Subcutaneous abdominal adipose tissue (tissue), 5 donors: Measurements from ENCODE around the gene CDH20.
A peak's percentile ranks its signal among the peaks of the same experiment; 100 is the strongest.

Experiments
- H3K27ac ChIP-seq: one replicate; pipeline ENCODE4 v1.7.0; 2013; ENCODE audit warnings: low read depth, mild to moderate bottlenecking, inconsistent platforms, low read length, moderate library complexity
- H3K27me3 ChIP-seq, 5 donors: one replicate each; pipeline ENCODE4 v1.7.0; 2013; ENCODE audit warnings: low read length in 5 of 5, inconsistent platforms in 1 of 5; ENCODE audit not compliant: control insufficient read depth in 5 of 5, insufficient read depth in 4 of 5
- H3K36me3 ChIP-seq, 5 donors: one replicate each; pipeline ENCODE4 v1.7.0; 2013; ENCODE audit warnings: low read length in 5 of 5; ENCODE audit not compliant: control insufficient read depth in 5 of 5, insufficient read depth in 5 of 5
- H3K4me1 ChIP-seq, 5 donors: one replicate each; pipeline ENCODE4 v1.7.0; 2013; ENCODE audit warnings: low read length in 5 of 5, mild to moderate bottlenecking in 3 of 5, moderate library complexity in 1 of 5; ENCODE audit not compliant: control insufficient read depth in 5 of 5, insufficient read depth in 5 of 5
- H3K4me3 ChIP-seq, 5 donors: one replicate each; pipeline ENCODE4 v1.7.0; 2013; ENCODE audit warnings: low read length in 5 of 5, low read depth in 1 of 5
- H3K9ac ChIP-seq, 5 donors: one replicate each; pipeline ENCODE4 v1.7.0; 2013; ENCODE audit warnings: low read length in 5 of 5, mild to moderate bottlenecking in 4 of 5, moderate library complexity in 3 of 5
- H3K9me3 ChIP-seq, 5 donors: one replicate each; pipeline ENCODE4 v1.7.0; 2013; ENCODE audit warnings: low read length in 5 of 5; ENCODE audit not compliant: control insufficient read depth in 5 of 5
- donor health status: healthy.
- donor health status: healthy.
- donor health status: healthy.
- donor health status: healthy.
- donor health status: healthy.

CDH20 gene

GRCh38 chr18:61337527-61337926 lies 4.3 kb downstream of the CDH20 start:
- no peak overlapping the region for H3K4me3 ChIP-seq
- no peak overlapping the region for H3K9ac ChIP-seq
- no peaks in the 10 kb centered on the region for H3K9me3 ChIP-seq
- H3K27ac ChIP-seq, result no peak overlapping the region
- H3K27me3 ChIP-seq, result peaks cover 0 to 11% (median 3%) of the 10 kb centered on the region in 5 donors
- H3K4me1 ChIP-seq, result peaks cover 0 to 42% (median 35%) of the 10 kb centered on the region in 5 donors
- H3K36me3 ChIP-seq, result no peaks in the 10 kb centered on the region

- Histone ChIP-seq H3K27ac (no peak overlapping the region), H3K9me3 (no peaks in the 10 kb centered on the region), H3K36me3 (no peaks in the 10 kb centered on the region), H3K4me3 (no peak overlapping the region), H3K9ac (no peak overlapping the region), H3K4me1 (peaks cover 0 to 31% (median 20%) of the 10 kb centered on the region in 5 donors), H3K27me3 (peaks cover 0 to under 1% (median 0%) of the 10 kb centered on the region in 5 donors)
Measured at GRCh38 chr18:61340148-61340547, 6.9 kb downstream of the CDH20 start.

- H3K36me3 ChIP-seq, result no peaks in the 10 kb centered on the region
- H3K4me1 ChIP-seq, result peaks cover 0 to 5% (median 0%) of the 10 kb centered on the region in 5 donors
- no peaks in the 10 kb centered on the region for H3K9me3 ChIP-seq
- no peaks in the 10 kb centered on the region for H3K27me3 ChIP-seq
- no peak overlapping the region for H3K27ac ChIP-seq
- H3K9ac ChIP-seq, result no peak overlapping the region
- no peak overlapping the region for H3K4me3 ChIP-seq
Measured at GRCh38 chr18:61348230-61348629, 15.0 kb downstream of the CDH20 start.

DNA sequence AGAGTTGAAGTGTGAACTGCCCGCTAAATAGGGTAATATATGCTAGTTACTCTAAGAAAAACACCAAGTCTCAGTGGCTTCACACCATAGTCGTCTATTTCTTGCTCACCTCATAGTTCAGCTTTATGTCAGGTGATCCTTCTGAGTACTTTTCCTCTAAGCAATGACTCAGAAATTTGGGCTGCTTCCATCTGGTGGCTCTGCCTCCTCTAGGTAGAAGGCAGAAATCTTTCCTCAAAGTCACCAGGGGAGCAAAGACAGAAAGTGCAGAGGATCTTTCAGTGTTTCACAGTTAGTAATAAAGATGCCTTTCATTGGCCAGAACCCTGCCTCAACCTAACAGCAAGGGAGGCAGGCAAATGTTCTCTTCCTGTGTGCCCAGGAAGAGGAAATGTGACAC lies 17.3 kb downstream of the CDH20 start:
- Histone ChIP-seq H3K4me3 (no peak overlapping the region), H3K36me3 (no peaks in the 10 kb centered on the region), H3K9me3 (no peaks in the 10 kb centered on the region), H3K9ac (no peak overlapping the region), H3K4me1 (peaks cover 0 to 5% (median 0%) of the 10 kb centered on the region in 5 donors), H3K27me3 (no peaks in the 10 kb centered on the region), H3K27ac (no peak overlapping the region)

GRCh38 chr18:61352059-61352458 lies 18.8 kb downstream of the CDH20 start:
- no peaks in the 10 kb centered on the region for H3K27me3 ChIP-seq
- H3K36me3 ChIP-seq, result no peaks in the 10 kb centered on the region
- no peak overlapping the region for H3K4me3 ChIP-seq
- no peak overlapping the region for H3K27ac ChIP-seq
- no peaks in the 10 kb centered on the region for H3K9me3 ChIP-seq
- no peak overlapping the region for H3K9ac ChIP-seq
- peaks cover 0 to 5% (median 0%) of the 10 kb centered on the region in 5 donors for H3K4me1 ChIP-seq

- no peak overlapping the region for H3K27ac ChIP-seq
- no peak overlapping the region for H3K9ac ChIP-seq
- no peaks in the 10 kb centered on the region for H3K36me3 ChIP-seq
- peaks cover 0 to 5% (median 0%) of the 10 kb centered on the region in 5 donors for H3K4me1 ChIP-seq
- peaks cover 0 to under 1% (median 0%) of the 10 kb centered on the region in 5 donors for H3K9me3 ChIP-seq
- H3K4me3 ChIP-seq, result no peak overlapping the region
- H3K27me3 ChIP-seq, result no peaks in the 10 kb centered on the region
Measured at GRCh38 chr18:61352611-61353010, 19.4 kb downstream of the CDH20 start.

DNA sequence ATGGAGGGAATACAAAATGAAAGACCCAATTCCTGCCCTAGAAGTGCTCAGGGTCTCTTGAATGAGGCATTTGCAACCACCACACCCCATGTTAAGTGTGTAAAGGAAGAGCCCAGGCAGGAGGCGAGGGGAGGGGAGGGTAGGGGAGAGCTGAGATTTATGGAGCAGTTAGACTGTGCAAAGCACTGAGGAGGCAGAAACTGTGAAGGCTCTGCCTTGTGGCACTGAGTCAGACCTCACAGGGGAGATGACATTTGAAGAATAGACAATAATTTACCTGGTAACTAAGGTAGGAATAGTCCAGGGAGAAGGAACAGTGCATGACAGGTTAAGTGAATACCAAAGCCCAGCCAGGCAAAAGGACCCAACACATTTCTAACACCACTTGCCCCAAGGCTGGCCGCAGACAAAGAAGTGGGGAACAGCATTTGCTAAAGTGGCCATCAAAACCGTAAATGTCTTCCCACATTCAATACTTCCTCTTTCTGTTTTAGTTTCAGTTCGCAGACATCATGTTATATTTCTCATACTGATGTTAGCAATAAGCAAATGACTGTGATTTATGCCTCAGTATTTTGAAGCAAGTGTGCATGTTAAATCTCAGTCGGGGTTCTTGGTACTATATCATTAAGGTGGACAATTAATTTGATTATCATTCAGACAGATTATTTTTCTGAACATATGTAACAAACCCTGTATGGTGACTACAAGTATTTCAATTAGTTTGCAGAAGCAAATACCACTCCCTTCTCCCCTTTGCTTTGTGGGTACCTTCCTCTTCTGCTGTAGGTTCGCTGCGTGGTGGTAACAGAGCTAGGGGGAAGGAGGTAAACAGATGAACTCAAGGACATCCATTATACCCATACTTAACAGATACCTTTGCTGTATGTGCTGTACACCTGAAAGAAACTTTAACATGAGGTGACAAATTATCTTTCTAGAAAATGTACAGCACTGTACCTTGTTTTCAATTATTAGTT lies 27.5 kb downstream of the CDH20 start:
- H3K4me3 ChIP-seq, result peak overlapping the region in 1 of 5 donors; percentile 11
- H3K4me1 ChIP-seq, result no peaks in the 10 kb centered on the region
- H3K9ac ChIP-seq, result no peak overlapping the region

GRCh38 chr18:61362511-61362910 lies 29.3 kb downstream of the CDH20 start:
- Histone ChIP-seq H3K27me3 (no peaks in the 10 kb centered on the region), H3K9me3 (peaks cover 0 to 3% (median 0%) of the 10 kb centered on the region in 5 donors), H3K27ac (no peak overlapping the region), H3K36me3 (no peaks in the 10 kb centered on the region), H3K9ac (no peak overlapping the region), H3K4me3 (no peak overlapping the region), H3K4me1 (no peaks in the 10 kb centered on the region)

More for the DNA sequence above, 27.5 kb downstream of the CDH20 start:
- Histone ChIP-seq H3K9me3 (peaks cover 0 to 3% (median 0%) of the 10 kb centered on the region in 5 donors), H3K27ac (no peak overlapping the region), H3K27me3 (no peaks in the 10 kb centered on the region), H3K36me3 (no peaks in the 10 kb centered on the region)

DNA sequence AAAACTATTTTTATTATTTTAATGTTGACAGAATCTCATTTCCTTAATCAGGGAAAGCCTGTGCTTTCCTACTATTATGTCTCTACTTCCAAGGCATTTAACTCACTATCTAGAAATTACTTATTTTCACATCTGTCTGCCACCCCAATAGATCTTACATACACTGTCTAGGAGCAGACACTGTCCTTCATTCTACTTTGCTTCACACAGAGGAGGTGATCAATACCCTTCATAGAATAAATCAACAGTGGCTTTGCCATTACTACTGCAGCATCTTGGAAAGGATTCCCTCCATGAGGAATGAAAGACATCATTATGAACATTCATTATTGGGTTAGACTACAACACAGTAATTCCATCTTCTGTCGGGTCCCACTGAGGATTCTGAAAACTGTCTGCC lies 31.7 kb downstream of the CDH20 start:
- Histone ChIP-seq H3K4me3 (no peak overlapping the region), H3K9me3 (no peaks in the 10 kb centered on the region), H3K9ac (no peak overlapping the region), H3K27ac (no peak overlapping the region), H3K36me3 (no peaks in the 10 kb centered on the region), H3K27me3 (no peaks in the 10 kb centered on the region), H3K4me1 (no peaks in the 10 kb centered on the region)

- H3K9me3 ChIP-seq, result no peaks in the 10 kb centered on the region
- no peak overlapping the region for H3K4me3 ChIP-seq
- H3K9ac ChIP-seq, result no peak overlapping the region
- H3K4me1 ChIP-seq, result no peaks in the 10 kb centered on the region
- no peaks in the 10 kb centered on the region for H3K36me3 ChIP-seq
- H3K27ac ChIP-seq, result no peak overlapping the region
- no peaks in the 10 kb centered on the region for H3K27me3 ChIP-seq
Measured at GRCh38 chr18:61368001-61368400, 34.8 kb downstream of the CDH20 start.
